Esophagus squamous epithelium (tissue), 5 donors: ENCODE measurements around the gene PRKD1. TPM values are rescaled to one million over a fixed set of nuclear protein-coding genes. Genes with fewer than 3 reads are reported as not detected.

Experiments used
- DNase-seq: peaks from one replicate; lab custom pipeline; 2025; lab: John Stamatoyannopoulos, UW
- H3K27ac ChIP-seq, 4 donors: fragments of 200-600 bp; sonication (generic); one replicate each; pipeline ENCODE4 v1.5.1; 2016 to 2019; ENCODE audit warnings: mild to moderate bottlenecking in 1 of 4
- H3K27me3 ChIP-seq, 4 donors: fragments of 200-600 bp; sonication (generic); 1 replicate in 3 of 4; 2 replicates in 1 of 4; pipeline versions ENCODE4 v1.5.1 to v1.6.0; 2017 to 2021; ENCODE audit warnings: antibody characterized with exemption in 1 of 4
- H3K36me3 ChIP-seq, 3 donors: fragments of 200-600 bp; sonication (generic); one replicate each; pipeline ENCODE4 v1.5.1; 2016 to 2019
- H3K4me1 ChIP-seq, 3 donors: fragments of 200-600 bp; sonication (generic); one replicate each; pipeline ENCODE4 v1.5.1; 2017 to 2019
- H3K4me3 ChIP-seq, 4 donors: fragments of 200-600 bp; sonication (generic); 1 replicate in 3 of 4; 2 replicates in 1 of 4; pipeline ENCODE4 v1.5.1; 2016 to 2019; ENCODE audit warnings: mild to moderate bottlenecking in 2 of 4, moderate library complexity in 1 of 4
- H3K9me3 ChIP-seq, 3 donors: fragments of 200-600 bp; sonication (generic); one replicate each; pipeline ENCODE4 v1.5.1; 2016 to 2019
- POLR2A ChIP-seq, 4 donors: fragments of 450-650 bp; IDR thresholded peaks; one replicate each; pipeline ENCODE4 v1.6.1; 2017; ENCODE audit warnings: antibody characterized with exemption in 4 of 4, mild to moderate bottlenecking in 4 of 4, moderate library complexity in 3 of 4
- WGBS, 2 donors: methylation state at CpG; one replicate each; pipeline ENCODE4 v1.1.5; 2018; 5-methylcytosine and 5-hydroxymethylcytosine counted together
- intact Hi-C: fragments of 100-400 bp; cut with DNase I; formaldehyde crosslinking; loops from one replicate; pipeline ENCODE4 v1.15.0; 2022
- total RNA-seq, 4 donors: library from RNA; depleted of rRNA; stranded (reverse); fragments of >200 nt; gene quantifications; one replicate each; pipeline ENCODE4 v1.1.0, GENCODE V29; 2016
- TF ChIP-seq, protein P1 (sequence below), 6 experiments: fragments of 450-650 bp in 4 of 6; fragments of 200-600 bp in 2 of 6; sonication (generic) in 2 of 6; IDR thresholded peaks; one replicate each; pipeline ENCODE4 v1.5.1; 2016 to 2019; ENCODE audit warnings: antibody characterized with exemption in 6 of 6, mild to moderate bottlenecking in 4 of 6, moderate library complexity in 4 of 6
- donor health status: DM: yes; HTN: yes; CAD: no.

Gene PRKD1
- total RNA-seq, 4 donors from 2014 or later, result 0.30 to 10.7 (median 2.2) TPM

DNA sequence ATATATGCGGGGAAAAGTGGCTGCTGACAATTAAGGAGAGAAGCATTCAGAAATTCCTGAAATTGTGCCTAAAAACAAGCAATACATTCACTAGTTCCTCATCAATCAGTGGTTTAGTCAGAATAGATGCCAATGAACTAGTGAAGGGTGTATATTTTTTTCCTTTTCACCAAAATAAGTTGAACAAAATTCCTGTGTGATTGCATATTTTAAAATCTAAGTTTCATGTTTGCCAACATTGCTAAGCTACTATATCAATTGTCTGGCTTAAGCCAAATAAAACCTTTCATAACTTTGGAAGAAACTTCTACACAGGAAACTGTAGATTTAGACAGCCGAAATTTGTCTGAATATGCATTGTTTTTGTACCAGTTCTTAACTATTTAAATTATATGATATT is 8.7 kb downstream of the PRKD1 start:
- intact Hi-C loops, result no loop called here
- Histone ChIP-seq H3K27me3 (no peaks in the 10 kb centered on the region), H3K4me1 (no peaks in the 10 kb centered on the region), H3K4me3 (no peak overlapping the region), H3K9me3 (no peaks in the 10 kb centered on the region), H3K27ac (no peak overlapping the region), H3K36me3 (no peaks in the 10 kb centered on the region)
- no peak for TF ChIP-seq POLR2A (IDR thresholded peaks at IDR 0.05)
- TF ChIP-seq, protein P1, sequence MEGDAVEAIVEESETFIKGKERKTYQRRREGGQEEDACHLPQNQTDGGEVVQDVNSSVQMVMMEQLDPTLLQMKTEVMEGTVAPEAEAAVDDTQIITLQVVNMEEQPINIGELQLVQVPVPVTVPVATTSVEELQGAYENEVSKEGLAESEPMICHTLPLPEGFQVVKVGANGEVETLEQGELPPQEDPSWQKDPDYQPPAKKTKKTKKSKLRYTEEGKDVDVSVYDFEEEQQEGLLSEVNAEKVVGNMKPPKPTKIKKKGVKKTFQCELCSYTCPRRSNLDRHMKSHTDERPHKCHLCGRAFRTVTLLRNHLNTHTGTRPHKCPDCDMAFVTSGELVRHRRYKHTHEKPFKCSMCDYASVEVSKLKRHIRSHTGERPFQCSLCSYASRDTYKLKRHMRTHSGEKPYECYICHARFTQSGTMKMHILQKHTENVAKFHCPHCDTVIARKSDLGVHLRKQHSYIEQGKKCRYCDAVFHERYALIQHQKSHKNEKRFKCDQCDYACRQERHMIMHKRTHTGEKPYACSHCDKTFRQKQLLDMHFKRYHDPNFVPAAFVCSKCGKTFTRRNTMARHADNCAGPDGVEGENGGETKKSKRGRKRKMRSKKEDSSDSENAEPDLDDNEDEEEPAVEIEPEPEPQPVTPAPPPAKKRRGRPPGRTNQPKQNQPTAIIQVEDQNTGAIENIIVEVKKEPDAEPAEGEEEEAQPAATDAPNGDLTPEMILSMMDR (IDR thresholded peaks at IDR 0.05), result no peak
- DNase-seq, result no peak
- WGBS, 2 donors, result 71 to 74% methylated on average over 2 of the region's 2 CpGs

DNA sequence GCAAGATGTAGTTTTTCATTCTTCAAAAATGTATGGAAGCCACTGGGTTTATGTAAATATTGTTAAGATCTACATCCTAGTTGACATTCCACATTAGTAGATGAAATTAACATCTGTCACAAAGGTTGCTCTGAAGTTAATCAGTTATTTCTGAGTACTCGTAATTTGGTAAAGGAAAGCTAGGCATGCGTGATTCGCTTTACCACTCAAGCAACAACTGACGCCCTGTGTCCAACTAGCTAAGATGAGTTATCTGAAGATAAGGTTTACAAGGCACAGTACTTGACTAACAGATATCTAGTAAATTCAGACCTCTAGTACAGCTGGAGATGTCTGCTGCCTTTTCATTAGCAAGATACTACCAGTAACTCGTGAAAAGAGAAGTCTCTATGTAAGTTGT is 14.1 kb downstream of the PRKD1 start:
- H3K9me3 ChIP-seq, result no peaks in the 10 kb centered on the region
- no peaks in the 10 kb centered on the region for H3K27me3 ChIP-seq
- no peaks in the 10 kb centered on the region for H3K36me3 ChIP-seq
- H3K4me1 ChIP-seq, result no peaks in the 10 kb centered on the region
- TF ChIP-seq POLR2A (IDR thresholded peaks at IDR 0.05), result no peak
- TF ChIP-seq, protein P1 (IDR thresholded peaks at IDR 0.05), result no peak
- no peak for DNase-seq
- H3K27ac ChIP-seq, result no peak overlapping the region
- no peak overlapping the region for H3K4me3 ChIP-seq
- 66 to 71% methylated on average over 5 of the region's 5 CpGs for WGBS, 2 donors
- intact Hi-C loops, result no loop called here

DNA sequence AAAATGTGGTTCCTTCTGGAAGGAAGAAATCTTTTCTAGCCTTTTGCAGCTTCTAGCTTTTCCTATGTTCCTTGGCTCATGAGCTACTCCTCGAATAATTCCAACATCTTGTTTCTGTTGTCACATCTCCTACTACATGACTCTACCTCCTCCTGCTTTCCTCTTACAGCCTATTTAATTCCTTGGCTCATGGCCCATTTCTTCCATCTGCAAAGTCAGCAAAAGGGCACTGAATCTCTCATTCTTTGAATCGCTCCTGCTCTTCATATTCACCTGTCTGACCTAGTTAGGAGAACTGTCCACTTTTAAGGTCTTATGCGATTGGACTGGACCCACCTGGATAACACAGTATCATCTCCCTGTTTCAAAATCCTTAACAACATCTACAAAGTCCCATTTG is 15.8 kb downstream of the PRKD1 start:
- no peaks in the 10 kb centered on the region for H3K9me3 ChIP-seq
- no peak for DNase-seq
- no peak overlapping the region for H3K27ac ChIP-seq
- no peaks in the 10 kb centered on the region for H3K27me3 ChIP-seq
- H3K36me3 ChIP-seq, result no peaks in the 10 kb centered on the region
- no peak overlapping the region for H3K4me3 ChIP-seq
- intact Hi-C loops, result no loop called here
- no peaks in the 10 kb centered on the region for H3K4me1 ChIP-seq
- WGBS, 2 donors, result 61 to 63% methylated on average over 3 of the region's 3 CpGs
- no peak for TF ChIP-seq POLR2A (IDR thresholded peaks at IDR 0.05)
- TF ChIP-seq, protein P1 (IDR thresholded peaks at IDR 0.05), result no peak

DNA sequence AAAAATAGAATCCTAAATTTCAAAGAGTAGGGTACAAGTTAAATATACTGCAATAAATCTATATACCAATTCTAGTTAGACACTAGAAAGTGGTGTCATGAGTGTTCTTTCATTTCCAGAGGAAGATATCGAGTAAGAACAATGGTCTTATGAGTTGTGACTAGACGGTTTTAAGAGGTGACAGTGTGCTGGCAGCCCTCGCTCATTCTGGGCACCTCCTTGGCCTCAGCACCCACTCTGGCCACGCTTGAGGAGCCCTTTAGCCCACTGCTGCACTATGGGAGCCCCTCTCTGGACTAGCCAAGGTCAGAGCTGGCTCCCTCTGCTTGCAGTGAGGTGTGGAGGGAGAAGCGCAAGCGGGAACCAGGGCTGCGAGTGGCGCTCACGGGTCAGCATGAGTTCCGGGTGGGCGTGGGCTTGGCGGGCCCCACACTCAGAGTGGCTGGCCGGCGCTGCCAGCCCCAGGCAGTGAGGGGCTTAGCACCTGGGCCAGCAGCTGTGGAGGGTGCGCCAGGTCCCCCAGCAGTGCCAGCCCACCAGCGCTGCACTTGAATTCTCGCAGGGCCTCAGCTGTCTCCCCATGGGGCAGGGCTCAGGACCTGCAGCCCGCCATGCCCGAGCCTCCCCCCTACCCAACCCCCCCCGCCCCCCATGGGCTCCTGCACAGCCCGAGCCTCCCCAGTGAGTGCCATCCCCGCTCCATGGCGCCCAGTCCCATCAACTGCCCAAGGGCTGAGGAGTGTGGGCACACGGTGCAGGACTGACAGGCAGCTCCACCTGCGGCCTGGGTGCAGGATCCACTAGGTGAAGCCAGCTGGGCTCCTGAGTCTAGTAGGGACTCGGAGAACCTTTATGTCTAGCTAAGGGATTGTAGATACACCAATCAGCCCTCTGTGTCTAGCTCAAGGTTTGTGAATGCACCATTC is 18.7 kb downstream of the PRKD1 start:
- intact Hi-C loops, result no loop called here
- no peak for DNase-seq
- Histone ChIP-seq H3K27ac (no peak overlapping the region), H3K36me3 (no peaks in the 10 kb centered on the region), H3K27me3 (no peaks in the 10 kb centered on the region), H3K4me1 (peaks cover 0 to 6% (median 0%) of the 10 kb centered on the region in 3 donors), H3K9me3 (no peaks in the 10 kb centered on the region), H3K4me3 (no peak overlapping the region)
- 84 to 87% methylated on average over 4 to 5 of the region's 26 CpGs for WGBS, 2 donors
- no peak for TF ChIP-seq POLR2A (IDR thresholded peaks at IDR 0.05)
- TF ChIP-seq, protein P1 (IDR thresholded peaks at IDR 0.05), result no peak

DNA sequence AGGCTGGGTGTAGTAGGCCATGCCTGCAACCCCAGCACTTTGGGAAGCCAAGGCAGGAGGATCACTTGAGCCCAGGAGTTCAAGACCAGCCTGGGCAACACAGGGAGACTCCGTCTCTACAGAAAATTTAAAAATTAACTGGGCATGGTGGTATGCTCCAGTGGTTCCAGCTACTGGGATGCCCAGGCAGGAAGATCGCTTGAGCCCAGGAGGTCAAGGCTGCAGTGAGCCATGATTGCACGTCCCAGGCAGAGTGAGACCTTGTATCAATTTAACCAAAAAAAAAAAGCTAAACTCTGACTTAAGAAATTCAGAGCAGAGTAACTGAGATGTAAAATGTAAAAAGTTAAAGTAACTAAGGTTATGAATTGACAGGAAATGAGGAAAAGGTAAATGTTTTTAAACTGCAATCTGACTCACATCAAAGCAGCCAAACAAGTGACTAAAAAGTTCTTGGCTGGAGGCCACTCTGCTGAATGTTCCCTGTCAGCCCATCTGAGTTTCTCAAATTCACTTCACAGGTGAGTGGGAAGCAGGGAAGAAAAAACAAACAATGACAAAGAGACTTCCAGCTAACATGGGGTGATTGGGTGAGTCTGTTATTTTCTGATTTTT is 21.3 kb downstream of the PRKD1 start:
- no peaks in the 10 kb centered on the region for H3K9me3 ChIP-seq
- no peaks in the 10 kb centered on the region for H3K27me3 ChIP-seq
- intact Hi-C loops, result no loop called here
- H3K36me3 ChIP-seq, result no peaks in the 10 kb centered on the region
- WGBS, 2 donors, result 60 to 70% methylated on average over 2 to 3 of the region's 3 CpGs
- H3K4me1 ChIP-seq, result peaks cover 0 to 6% (median 0%) of the 10 kb centered on the region in 3 donors
- no peak overlapping the region for H3K27ac ChIP-seq
- no peak for DNase-seq
- TF ChIP-seq, protein P1 (IDR thresholded peaks at IDR 0.05), result no peak
- TF ChIP-seq POLR2A (IDR thresholded peaks at IDR 0.05), result no peak
- no peak overlapping the region for H3K4me3 ChIP-seq
